22Rv1 (cell line): Measurements from ENCODE around the gene TNFRSF25.

Source experiments
- H3K27ac ChIP-seq: fragments of 450-650 bp; 2 replicates; pipeline ENCODE4 v1.5.1; 2017
- ZFX ChIP-seq: fragments of 450-650 bp; IDR thresholded peaks from 2 replicates; pipeline ENCODE4 v1.6.1; 2017; ENCODE audit warnings: antibody characterized with exemption, borderline replicate concordance
- TF ChIP-seq, protein P1 (sequence below): fragments of 450-650 bp; IDR thresholded peaks from 2 replicates; pipeline ENCODE4 v1.5.1; 2017; ENCODE audit warnings: mild to moderate bottlenecking

Gene TNFRSF25

DNA sequence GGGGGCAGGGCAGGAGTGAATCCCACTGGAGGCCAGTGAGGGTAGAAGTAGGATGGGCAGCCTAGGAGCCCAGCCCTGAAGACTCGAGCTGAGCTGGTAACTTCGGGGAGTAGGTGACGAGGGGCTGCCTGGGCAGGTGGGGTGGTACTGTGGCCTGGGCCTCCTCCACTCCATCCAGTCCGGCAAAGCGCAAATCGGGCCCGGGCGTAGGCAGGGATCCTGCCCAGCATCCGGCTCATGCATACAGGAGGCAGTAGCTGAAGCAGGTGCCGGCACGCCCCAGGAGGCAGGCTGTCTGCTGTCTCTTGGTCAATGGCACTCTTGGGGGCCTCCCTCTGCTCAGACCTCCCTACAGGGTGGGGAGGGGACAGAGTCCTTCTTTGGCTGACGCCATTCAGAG lies 1.3 kb upstream of the TNFRSF25 start:
- H3K27ac ChIP-seq = no peak overlapping the region
- TF ChIP-seq, protein P1, sequence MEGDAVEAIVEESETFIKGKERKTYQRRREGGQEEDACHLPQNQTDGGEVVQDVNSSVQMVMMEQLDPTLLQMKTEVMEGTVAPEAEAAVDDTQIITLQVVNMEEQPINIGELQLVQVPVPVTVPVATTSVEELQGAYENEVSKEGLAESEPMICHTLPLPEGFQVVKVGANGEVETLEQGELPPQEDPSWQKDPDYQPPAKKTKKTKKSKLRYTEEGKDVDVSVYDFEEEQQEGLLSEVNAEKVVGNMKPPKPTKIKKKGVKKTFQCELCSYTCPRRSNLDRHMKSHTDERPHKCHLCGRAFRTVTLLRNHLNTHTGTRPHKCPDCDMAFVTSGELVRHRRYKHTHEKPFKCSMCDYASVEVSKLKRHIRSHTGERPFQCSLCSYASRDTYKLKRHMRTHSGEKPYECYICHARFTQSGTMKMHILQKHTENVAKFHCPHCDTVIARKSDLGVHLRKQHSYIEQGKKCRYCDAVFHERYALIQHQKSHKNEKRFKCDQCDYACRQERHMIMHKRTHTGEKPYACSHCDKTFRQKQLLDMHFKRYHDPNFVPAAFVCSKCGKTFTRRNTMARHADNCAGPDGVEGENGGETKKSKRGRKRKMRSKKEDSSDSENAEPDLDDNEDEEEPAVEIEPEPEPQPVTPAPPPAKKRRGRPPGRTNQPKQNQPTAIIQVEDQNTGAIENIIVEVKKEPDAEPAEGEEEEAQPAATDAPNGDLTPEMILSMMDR = no peak
- no peak for TF ChIP-seq ZFX

DNA sequence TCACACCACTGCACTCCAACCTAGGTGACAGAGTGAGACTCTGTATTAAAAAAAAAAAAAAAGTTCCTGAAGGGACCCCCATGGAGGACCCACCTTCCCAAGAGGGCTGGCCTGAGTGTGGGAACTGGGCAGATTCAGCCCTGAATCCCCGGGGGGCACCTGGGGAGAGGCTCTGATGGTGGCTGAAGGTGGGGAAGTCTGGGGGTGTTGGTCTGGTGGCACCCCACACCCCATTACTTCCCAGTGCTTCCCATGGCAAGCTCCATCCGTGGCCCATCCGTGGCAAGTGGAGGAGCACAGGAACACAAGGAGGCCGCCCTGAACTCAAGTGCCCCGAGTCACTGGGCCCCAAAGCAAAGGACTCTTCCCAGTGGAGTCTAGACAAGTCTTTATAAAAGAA lies 778 bp upstream of the TNFRSF25 start:
- no peak overlapping the region for H3K27ac ChIP-seq
- TF ChIP-seq, protein P1 = no peak
- TF ChIP-seq ZFX = no peak

DNA sequence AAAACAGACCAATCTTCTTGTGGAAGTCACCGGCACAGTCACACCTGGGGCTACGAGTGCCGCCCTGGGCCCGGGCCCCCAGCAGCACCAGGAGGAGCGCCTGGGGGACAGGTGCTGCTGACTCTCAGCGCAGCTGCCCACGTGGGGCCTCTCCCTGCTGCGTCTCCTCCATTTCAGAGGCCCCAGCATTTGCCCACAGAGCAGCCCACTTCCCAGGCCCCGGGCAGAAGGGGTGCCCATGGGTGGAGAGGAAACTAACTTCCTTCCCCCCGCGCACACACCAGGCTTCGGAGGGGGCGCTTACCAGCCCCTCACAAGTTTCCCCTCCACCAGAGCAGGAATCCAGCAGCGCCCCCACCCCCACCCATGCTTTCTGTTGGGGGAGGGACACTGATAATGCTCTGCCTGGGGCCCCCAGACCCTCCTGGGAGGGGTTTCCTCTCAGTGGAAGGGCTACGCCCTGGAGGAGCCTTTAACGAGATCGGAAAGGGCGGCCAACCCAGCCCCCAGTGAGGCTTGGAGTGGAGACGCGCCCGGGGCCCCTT lies 440 bp downstream of the TNFRSF25 start:
- H3K27ac ChIP-seq = no peak overlapping the region
- TF ChIP-seq, protein P1 = no peak
- TF ChIP-seq ZFX = no peak

DNA sequence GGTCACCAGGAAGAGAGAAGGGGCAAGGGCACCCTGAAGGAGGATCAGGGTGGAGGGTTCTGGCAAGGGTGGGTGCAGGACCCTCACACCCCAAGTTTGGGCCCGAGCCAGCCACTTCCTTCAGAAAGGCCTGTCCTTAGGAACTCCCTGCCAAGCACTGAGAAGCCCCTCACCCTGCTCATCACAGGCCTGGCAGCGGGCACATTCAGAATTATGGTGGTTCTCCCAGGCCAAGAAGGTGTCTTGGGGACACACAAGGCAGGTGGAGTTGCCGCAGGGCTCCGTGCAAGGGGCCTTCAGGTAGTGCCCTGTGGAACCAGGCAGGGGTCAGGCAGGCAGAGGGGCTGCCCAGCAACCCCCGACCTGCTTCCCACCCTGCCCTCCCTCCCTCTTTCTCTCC lies 1.1 kb downstream of the TNFRSF25 start:
- no peak overlapping the region for H3K27ac ChIP-seq
- TF ChIP-seq, protein P1 = no peak
- no peak for TF ChIP-seq ZFX

DNA sequence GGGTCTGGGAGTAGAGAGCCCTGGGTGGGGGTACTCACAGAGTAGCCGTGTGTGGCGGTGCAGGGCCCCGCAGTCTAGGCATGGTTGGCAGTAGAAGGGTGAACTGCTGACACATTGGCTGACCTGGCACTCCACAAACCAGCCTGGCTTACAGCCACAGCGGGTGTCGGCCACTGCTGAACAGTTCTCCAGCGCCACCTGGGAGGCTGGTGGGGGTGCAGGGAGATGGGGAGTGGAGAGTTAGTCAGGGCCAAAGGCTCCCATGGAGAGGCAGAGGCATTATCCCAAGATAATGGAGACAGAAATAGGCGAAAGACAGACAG lies 1.5 kb downstream of the TNFRSF25 start:
- no peak overlapping the region for H3K27ac ChIP-seq
- TF ChIP-seq, protein P1 = peak; percentile 19; the same call in 1 of the 2 replicates
- TF ChIP-seq ZFX = no peak

DNA sequence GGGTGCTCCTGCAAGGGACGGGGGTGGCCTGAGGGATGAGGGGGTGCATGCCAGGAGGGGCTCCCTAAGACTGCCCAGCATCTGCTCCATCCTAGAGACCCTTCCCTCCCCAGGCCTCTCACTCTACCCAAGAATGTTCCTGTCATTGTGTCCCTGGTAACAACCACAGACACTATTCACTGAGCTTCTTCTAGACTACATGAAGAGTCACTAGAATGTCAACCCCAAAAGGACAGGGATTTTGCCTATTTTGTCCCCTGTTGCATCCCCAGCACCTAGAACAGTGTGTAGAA lies 2.9 kb downstream of the TNFRSF25 start:
- no peak for TF ChIP-seq ZFX
- TF ChIP-seq, protein P1 = no peak
- H3K27ac ChIP-seq = no peak overlapping the region

DNA sequence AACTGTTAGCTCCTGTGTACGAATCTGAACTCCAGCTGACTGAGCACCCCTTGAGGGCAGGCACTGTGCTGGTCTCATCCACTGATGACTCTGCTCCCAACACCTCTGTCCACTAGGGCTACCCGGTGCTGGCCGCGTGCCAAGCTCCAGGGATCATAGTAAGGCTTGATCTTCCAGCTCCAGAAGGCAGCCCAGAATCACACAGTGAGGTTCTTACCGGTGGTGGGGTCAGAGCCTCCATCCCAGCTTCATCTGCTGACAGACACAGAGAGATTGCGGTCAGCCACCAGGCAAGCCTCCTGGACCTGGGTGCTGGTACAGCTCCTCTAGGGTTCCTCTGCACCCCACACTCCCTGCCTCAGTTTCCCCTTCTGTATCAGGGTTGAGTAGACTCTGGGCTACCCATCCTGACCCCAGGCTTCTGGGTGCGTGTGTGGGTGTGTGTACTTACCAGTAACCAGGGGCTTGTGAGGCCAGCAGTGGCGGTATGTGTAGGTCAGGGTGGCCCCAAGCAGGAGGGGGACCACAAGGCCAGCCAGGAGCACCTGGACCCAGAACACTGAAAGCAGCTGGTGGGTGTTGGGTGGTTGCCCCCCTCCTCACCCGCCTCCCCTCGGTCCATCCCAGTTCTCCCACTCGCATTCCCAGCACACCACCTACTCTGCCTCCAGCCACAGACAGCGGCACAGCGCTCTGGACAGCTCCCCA lies 3.4 kb downstream of the TNFRSF25 start:
- TF ChIP-seq, protein P1 = no peak
- no peak for TF ChIP-seq ZFX
- H3K27ac ChIP-seq = no peak overlapping the region
